ENCODE data around the gene DPM1. TPM values are rescaled to one million over a fixed set of nuclear protein-coding genes. Genes with fewer than 3 reads are reported as not detected.

The DPM1 gene
- total RNA-seq, 2 donors from 2014 or later = 37.0 to 43.9 TPM

DNA sequence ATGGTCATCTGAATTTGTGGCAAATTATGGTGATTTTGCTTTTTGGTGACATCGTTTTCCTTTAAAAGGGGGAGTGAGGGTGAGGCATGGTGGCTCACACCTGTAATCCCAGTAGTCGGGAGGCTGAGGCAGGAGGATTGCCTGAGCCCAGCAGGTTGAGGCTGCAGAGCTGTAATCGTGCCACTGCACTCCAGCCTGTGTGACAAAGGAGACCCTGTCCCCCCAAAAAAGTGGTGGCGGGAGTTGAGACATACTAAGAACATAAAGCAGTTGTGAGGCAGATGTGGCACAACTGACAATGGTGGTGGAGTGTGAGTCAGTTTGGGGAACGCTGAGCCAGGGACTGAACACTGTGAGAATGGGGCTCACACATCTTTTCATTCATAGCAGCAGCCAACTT, 72.6 kb downstream of the DPM1 start:
- H3K27me3 ChIP-seq = no peaks in the 10 kb centered on the region
- TF ChIP-seq CTCF (IDR thresholded peaks at IDR 0.05) = no peak
- intact Hi-C loops (cut with DNase I) = no loop called here
- no peak overlapping the region for H3K9ac ChIP-seq (ENCODE audit: low read depth in 2 of 2, low read length in 2 of 2)
- H3K4me3 ChIP-seq = no peak overlapping the region
- no peak for DNase-seq
- no peaks in the 10 kb centered on the region for H3K4me1 ChIP-seq
- H3K9me3 ChIP-seq = no peaks in the 10 kb centered on the region
- no peak overlapping the region for H3K27ac ChIP-seq
- H3K36me3 ChIP-seq = no peaks in the 10 kb centered on the region

GRCh38 chr20:50885068-50885467, 73.3 kb downstream of the DPM1 start:
- H3K9ac ChIP-seq (ENCODE audit: low read depth in 2 of 2, low read length in 2 of 2) = no peak overlapping the region
- H3K36me3 ChIP-seq = no peaks in the 10 kb centered on the region

More at GRCh38 chr20:50885068-50885467, 73.3 kb downstream of the DPM1 start:
- intact Hi-C loops (cut with DNase I) = no loop called here
- Histone ChIP-seq H3K4me3 (no peak overlapping the region), H3K27ac (no peak overlapping the region), H3K27me3 (no peaks in the 10 kb centered on the region), H3K9me3 (no peaks in the 10 kb centered on the region), H3K4me1 (no peaks in the 10 kb centered on the region)
- DNase-seq = no peak
- no peak for TF ChIP-seq CTCF (IDR thresholded peaks at IDR 0.05)

Other genes with a start within 250 kb of the DPM1 start
- gene PARD6B, start 227.0 kb downstream of the DPM1 start, total RNA-seq = 10 to 100 TPM; 16.6 to 35.6 TPM
- gene BCAS4, start 163.5 kb downstream of the DPM1 start, total RNA-seq = 1 to 10 TPM; 1.1 to 2.7 TPM
- 10 to 100 TPM; 46.8 to 54.0 TPM for gene ADNP, start 27.1 kb downstream of the DPM1 start, total RNA-seq
- 1 to 10 TPM; 4.6 to 5.1 TPM for gene MOCS3, start 286 bp upstream of the DPM1 start, total RNA-seq
- gene KCNG1, start 64.6 kb upstream of the DPM1 start, total RNA-seq = 10 to 100 TPM in 1 of 2 donors, 1 to 10 TPM in 1; 5.8 to 10.3 TPM

Measured in colonic mucosa (tissue), 4 donors.